Gastroesophageal sphincter (tissue), 4 donors: ENCODE measurements around the gene EML3. TPM values are rescaled to one million over a fixed set of nuclear protein-coding genes. Genes with fewer than 3 reads are reported as not detected.

Experiments used
- ATAC-seq: fragments of 150-250 bp; one replicate; pipeline ENCODE4 v1.9.1; 2016; ENCODE audit warnings: mild to moderate bottlenecking, moderate library complexity
- H3K27ac ChIP-seq, 4 donors: fragments of 200-600 bp; sonication (generic) in 3 of 4; 1 replicate in 3 of 4; 2 replicates in 1 of 4; pipeline ENCODE4 v1.5.1; 2016 to 2019
- H3K27me3 ChIP-seq: fragments of 200-600 bp; sonication (generic); one replicate; pipeline ENCODE4 v1.5.1; 2019
- H3K36me3 ChIP-seq, 2 donors: fragments of 200-600 bp; sonication (generic); one replicate each; pipeline ENCODE4 v1.5.1; 2019; ENCODE audit warnings: control low read depth in 1 of 2
- H3K4me1 ChIP-seq, 3 donors: fragments of 200-600 bp; sonication (generic); 1 replicate in 2 of 3; 2 replicates in 1 of 3; pipeline ENCODE4 v1.5.1; 2016 to 2019; ENCODE audit warnings: control low read depth in 2 of 3
- H3K4me3 ChIP-seq, 2 donors: fragments of 200-600 bp; sonication (generic); one replicate each; pipeline ENCODE4 v1.5.1; 2019; ENCODE audit warnings: mild to moderate bottlenecking in 1 of 2, moderate library complexity in 1 of 2
- H3K9me3 ChIP-seq, 3 donors: fragments of 200-600 bp; sonication (generic); one replicate each; pipeline ENCODE4 v1.5.1; 2017 to 2019; ENCODE audit warnings: control low read depth in 2 of 3
- EP300 ChIP-seq: sonication (generic); formaldehyde crosslinking; IDR thresholded peaks from one replicate; pipeline ENCODE4 v1.6.1; 2017; ENCODE audit warnings: antibody characterized with exemption, mild to moderate bottlenecking
- POLR2A ChIP-seq, 2 donors: fragments of 450-650 bp; IDR thresholded peaks; one replicate each; pipeline ENCODE4 v1.6.1; 2017; ENCODE audit warnings: antibody characterized with exemption in 2 of 2, mild to moderate bottlenecking in 2 of 2, moderate library complexity in 1 of 2
- POLR2AphosphoS5 ChIP-seq: sonication (generic); formaldehyde crosslinking; IDR thresholded peaks from one replicate; pipeline ENCODE4 v1.6.1; 2017; ENCODE audit warnings: antibody characterized with exemption
- WGBS, 2 donors: methylation state at CpG; one replicate each; pipeline ENCODE4 v1.1.5; 2018; ENCODE audit warnings: low coverage in 1 of 2; 5-methylcytosine and 5-hydroxymethylcytosine counted together
- total RNA-seq, 4 donors: library from RNA; depleted of rRNA; stranded (reverse); fragments of >200 nt; gene quantifications; one replicate each; pipeline ENCODE4 v1.1.0, GENCODE V29; 2016
- TF ChIP-seq, protein P1 (sequence below), 4 experiments: fragments of 200-600 bp in 2 of 4; fragments of 450-650 bp in 2 of 4; sonication (generic) in 1 of 4; IDR thresholded peaks; one replicate each; pipeline ENCODE4 v1.5.1; 2017 to 2019; ENCODE audit warnings: antibody characterized with exemption in 4 of 4, mild to moderate bottlenecking in 2 of 4, moderate library complexity in 2 of 4

Gene EML3
- total RNA-seq, 4 donors from 2014 or later, result 25.4 to 36.7 (median 31.9) TPM

DNA sequence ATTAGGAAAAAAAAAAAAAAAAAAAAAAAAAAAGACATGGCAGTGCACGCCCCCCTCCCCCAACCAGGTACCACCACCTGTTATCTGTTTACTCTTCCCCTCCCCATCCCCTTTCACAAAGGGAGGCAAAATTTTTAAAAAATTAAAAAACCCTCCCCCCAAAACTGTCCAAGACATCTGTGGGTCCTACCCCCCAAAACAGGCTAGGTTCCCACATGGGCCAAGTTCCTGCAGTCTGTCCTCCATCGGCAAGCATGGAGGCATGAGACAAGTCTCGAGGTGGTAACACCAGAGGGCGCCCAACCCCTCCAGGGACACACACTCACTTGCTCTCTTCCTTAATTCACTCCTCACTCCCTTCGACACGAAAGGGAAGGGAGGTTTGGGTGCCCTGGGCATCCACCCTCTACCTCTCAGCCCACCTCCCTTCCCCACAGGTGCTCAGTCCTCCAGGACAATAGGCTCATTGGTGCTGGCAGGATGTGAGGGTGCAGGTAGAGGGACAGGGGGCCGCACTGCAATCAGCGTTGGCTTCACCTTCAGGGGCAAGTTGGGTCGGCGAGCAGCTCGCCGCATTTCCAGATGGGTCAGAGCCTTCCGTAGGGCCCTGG is 19.0 kb downstream of the EML3 start:
- Histone ChIP-seq H3K27ac (peak overlapping the region in 3 of 4 donors; percentile 58 to 92 (median 91)), H3K27me3 (no peaks in the 10 kb centered on the region), H3K9me3 (no peaks in the 10 kb centered on the region), H3K4me1 (peaks cover 0 to 62% (median 23%) of the 10 kb centered on the region in 3 donors), H3K36me3 (peaks cover 0 to 59% of the 10 kb centered on the region in 2 donors), H3K4me3 (no peak overlapping the region)
- WGBS, 2 donors, result 44% methylated on average over 3 to 10 of the region's 13 CpGs
- TF ChIP-seq EP300 (no peak), POLR2AphosphoS5 (peak; percentile 28)
- TF ChIP-seq, protein P1, sequence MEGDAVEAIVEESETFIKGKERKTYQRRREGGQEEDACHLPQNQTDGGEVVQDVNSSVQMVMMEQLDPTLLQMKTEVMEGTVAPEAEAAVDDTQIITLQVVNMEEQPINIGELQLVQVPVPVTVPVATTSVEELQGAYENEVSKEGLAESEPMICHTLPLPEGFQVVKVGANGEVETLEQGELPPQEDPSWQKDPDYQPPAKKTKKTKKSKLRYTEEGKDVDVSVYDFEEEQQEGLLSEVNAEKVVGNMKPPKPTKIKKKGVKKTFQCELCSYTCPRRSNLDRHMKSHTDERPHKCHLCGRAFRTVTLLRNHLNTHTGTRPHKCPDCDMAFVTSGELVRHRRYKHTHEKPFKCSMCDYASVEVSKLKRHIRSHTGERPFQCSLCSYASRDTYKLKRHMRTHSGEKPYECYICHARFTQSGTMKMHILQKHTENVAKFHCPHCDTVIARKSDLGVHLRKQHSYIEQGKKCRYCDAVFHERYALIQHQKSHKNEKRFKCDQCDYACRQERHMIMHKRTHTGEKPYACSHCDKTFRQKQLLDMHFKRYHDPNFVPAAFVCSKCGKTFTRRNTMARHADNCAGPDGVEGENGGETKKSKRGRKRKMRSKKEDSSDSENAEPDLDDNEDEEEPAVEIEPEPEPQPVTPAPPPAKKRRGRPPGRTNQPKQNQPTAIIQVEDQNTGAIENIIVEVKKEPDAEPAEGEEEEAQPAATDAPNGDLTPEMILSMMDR (IDR thresholded peaks at IDR 0.05), result peak in 3 of 4 experiments; percentile 50 to 67 (median 56)
- ATAC-seq, result no peak

DNA sequence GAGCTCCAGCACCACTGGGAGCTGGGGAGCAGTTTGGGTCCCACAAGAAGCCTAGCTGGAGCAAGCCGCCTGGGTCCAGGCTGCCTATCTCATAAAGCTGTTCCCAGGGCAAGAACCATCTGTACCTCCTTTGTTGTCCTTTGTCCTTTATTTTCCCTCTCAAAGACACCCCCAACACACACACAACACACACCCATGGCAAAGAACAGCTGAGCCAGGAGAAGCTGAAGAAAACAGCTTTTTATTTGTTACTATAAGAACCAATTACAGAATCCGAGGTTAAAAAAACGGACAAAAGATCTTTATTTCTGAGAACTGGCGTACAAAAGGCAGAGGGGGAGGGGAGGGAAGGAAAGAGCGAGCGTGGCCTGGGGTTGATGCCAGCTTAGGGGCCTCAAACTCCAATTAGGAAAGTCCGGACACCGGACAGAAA is 19.6 kb downstream of the EML3 start:
- TF ChIP-seq, protein P1 (IDR thresholded peaks at IDR 0.05), result no peak
- TF ChIP-seq POLR2AphosphoS5, result no peak
- TF ChIP-seq POLR2A (IDR thresholded peaks at IDR 0.05), result no peak
- no peak for TF ChIP-seq EP300
- no peaks in the 10 kb centered on the region for H3K27me3 ChIP-seq
- ATAC-seq, result no peak
- peaks cover 0 to 57% (median 22%) of the 10 kb centered on the region in 3 donors for H3K4me1 ChIP-seq
- H3K9me3 ChIP-seq, result no peaks in the 10 kb centered on the region
- WGBS, 2 donors, result 60 to 72% methylated on average over 5 to 8 of the region's 8 CpGs
- peak overlapping the region; percentile 82 to 97 (median 92) for H3K27ac ChIP-seq
- no peak overlapping the region for H3K4me3 ChIP-seq
- H3K36me3 ChIP-seq, result peaks cover 0 to 59% of the 10 kb centered on the region in 2 donors

DNA sequence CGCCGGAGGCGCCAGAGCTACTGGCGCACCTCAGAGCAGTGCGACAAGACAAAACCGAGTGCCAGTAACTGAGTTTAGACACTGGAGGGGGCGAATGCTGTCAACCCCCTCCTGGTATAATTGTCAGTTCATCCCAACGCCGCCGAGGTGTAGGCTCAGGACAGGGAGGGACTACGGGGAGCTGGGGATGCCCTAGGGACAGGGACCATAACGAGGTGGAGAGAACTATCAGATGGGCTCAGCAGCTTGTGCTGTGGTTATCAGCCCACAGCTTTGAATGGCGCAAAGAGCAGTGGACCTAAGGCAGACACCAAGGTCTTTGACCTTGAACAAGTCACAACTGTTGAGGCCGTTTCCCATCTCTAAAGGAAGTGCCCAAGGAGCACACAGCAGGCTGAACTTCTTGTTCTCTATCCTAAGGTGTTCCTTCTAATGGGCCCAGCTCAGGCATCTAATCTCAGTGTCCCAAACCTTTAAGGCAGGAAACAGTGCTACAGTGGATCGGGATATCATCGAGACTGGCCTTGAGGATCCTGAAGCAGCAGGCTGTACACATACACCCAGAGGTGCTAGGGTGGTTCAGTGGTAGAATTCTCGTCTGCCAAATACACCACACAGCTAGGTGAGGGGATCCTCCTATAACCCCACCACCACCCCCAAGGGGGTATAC is 20.3 kb downstream of the EML3 start:
- H3K27me3 ChIP-seq, result no peaks in the 10 kb centered on the region
- peaks cover 0 to 52% (median 22%) of the 10 kb centered on the region in 3 donors for H3K4me1 ChIP-seq
- peak overlapping the region; percentile 39 to 57 for H3K4me3 ChIP-seq
- H3K9me3 ChIP-seq, result no peaks in the 10 kb centered on the region
- TF ChIP-seq POLR2AphosphoS5, result no peak
- TF ChIP-seq EP300, result no peak
- TF ChIP-seq, protein P1 (IDR thresholded peaks at IDR 0.05), result no peak
- no peak for TF ChIP-seq POLR2A (IDR thresholded peaks at IDR 0.05)
- 8 to 35% methylated on average over 5 of the region's 17 CpGs for WGBS, 2 donors
- ATAC-seq, result no peak
- H3K36me3 ChIP-seq, result peaks cover 0 to 59% of the 10 kb centered on the region in 2 donors
- H3K27ac ChIP-seq, result peak overlapping the region; percentile 82 to 97 (median 92)

DNA sequence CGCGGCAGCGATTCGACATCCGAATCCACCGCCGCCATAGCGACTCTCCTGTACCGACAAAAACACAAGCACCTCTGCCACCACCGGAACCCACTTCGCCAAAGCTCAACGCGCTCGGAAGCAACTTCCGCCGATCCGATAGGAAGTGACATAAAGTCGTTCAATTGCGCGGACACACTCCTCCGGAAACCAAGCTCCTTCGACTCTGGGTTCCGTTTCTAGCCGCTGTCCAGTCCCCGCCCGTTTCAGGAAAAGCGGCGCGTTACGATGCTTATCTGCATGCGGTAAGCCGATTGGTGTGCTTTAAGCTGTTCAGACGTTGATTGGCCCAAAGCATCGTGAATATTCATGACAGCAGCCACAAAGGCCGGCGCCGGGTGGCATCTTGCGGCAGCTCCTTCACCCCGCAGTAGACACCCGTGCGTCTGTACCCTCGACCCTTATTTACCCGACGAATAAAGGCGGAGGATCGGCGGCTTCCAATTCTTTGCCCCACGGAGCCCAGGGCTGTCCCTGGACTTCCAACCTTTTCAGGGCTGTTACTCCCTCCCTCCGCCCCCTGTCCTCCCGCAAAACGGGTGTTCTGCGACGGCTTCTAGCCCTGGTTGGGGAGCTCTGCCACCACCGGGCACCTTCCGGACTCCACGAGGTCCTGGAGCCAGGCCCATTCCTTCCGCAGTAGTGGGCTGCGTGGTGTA is 21.0 kb downstream of the EML3 start, which contains the start of gene TUT1:
TUT1 (minus strand) TSS at position 76 of the 698 bp plus-strand sequence; CDS start at position 38, 38 bp downstream.
- H3K36me3 ChIP-seq, result peaks cover 0 to 59% of the 10 kb centered on the region in 2 donors
- WGBS, 2 donors, result 0 to 1% methylated on average over 8 to 20 of the region's 58 CpGs
- peak; percentile 96 for ATAC-seq

More for the DNA sequence above, 21.0 kb downstream of the EML3 start, which contains the start of gene TUT1:
- no peaks in the 10 kb centered on the region for H3K9me3 ChIP-seq
- H3K4me1 ChIP-seq, result peaks cover 0 to 52% (median 22%) of the 10 kb centered on the region in 3 donors
- peak within 1 kb of the TSS; percentile 91 to 97 (median 92) for H3K27ac ChIP-seq
- H3K27me3 ChIP-seq, result no peaks in the 10 kb centered on the region
- TF ChIP-seq POLR2AphosphoS5 (peak; percentile 97), POLR2A (IDR thresholded peaks at IDR 0.05) (peak; percentile 66 to 77)
- TF ChIP-seq, protein P1 (IDR thresholded peaks at IDR 0.05), result no peak
- H3K4me3 ChIP-seq, result peak within 1 kb of the TSS; percentile 57 to 85
